K562 (cell line): ENCODE measurements around the gene FCHO2. TPM values are rescaled to one million over a fixed set of nuclear protein-coding genes. Genes with fewer than 3 reads are reported as not detected.

Experiments used
- CBX3 ChIP-seq, 2 experiments: IDR thresholded peaks; 1 replicate in 1 of 2; 2 replicates in 1 of 2; pipeline ENCODE4 v1.6.1; 2012; ENCODE audit warnings: inconsistent platforms in 2 of 2, low read length in 2 of 2, borderline replicate concordance in 1 of 2, control low read depth in 1 of 2
- CREB3 ChIP-seq: fragments of 450-650 bp; conservative IDR thresholded peaks from 2 replicates; pipeline ENCODE4 v1.6.1; 2016; ENCODE audit warnings: missing genetic modification characterization, low read depth, mild to moderate bottlenecking, missing compliant biosample characterization, moderate library complexity
- ERF ChIP-seq: fragments of 450-650 bp; formaldehyde crosslinking; IDR thresholded peaks from 2 replicates; pipeline ENCODE4 v1.4.0; 2020; ENCODE audit warnings: mild to moderate bottlenecking, mixed read lengths
- GABPB2 ChIP-seq: fragments of 250-450 bp; sonication (Bioruptor Pico); conservative IDR thresholded peaks from 2 replicates; pipeline ENCODE4 v1.5.1; 2021; ENCODE audit warnings: mild to moderate bottlenecking
- POLR2H ChIP-seq: IDR thresholded peaks from 2 replicates; pipeline ENCODE4 v1.6.1; 2016; ENCODE audit warnings: missing genetic modification characterization, low read depth, mild to moderate bottlenecking, control low read depth, missing compliant biosample characterization, moderate library complexity
- RBM15 ChIP-seq: fragments of 200-400 bp; formaldehyde crosslinking; IDR thresholded peaks from 2 replicates; pipeline ENCODE4 v1.6.1; 2018; ENCODE audit warnings: mild to moderate bottlenecking, low read length, moderate library complexity; ENCODE audit not compliant: insufficient read depth
- RFX1 ChIP-seq: fragments of 450-650 bp; IDR thresholded peaks from 2 replicates; pipeline ENCODE4 v1.6.1; 2016; ENCODE audit warnings: mild to moderate bottlenecking, moderate library complexity
- SIX5 ChIP-seq, 2 experiments: IDR thresholded peaks; 2 replicates each; pipeline ENCODE4 v1.6.1; 2011; ENCODE audit warnings: low read length in 2 of 2, borderline replicate concordance in 1 of 2, low read depth in 1 of 2, mild to moderate bottlenecking in 1 of 2, moderate library complexity in 1 of 2; ENCODE audit not compliant: insufficient read depth in 1 of 2
- SNRNP70 ChIP-seq: fragments of 200-400 bp; formaldehyde crosslinking; optimal IDR thresholded peaks from 2 replicates; pipeline ENCODE3; 2017; ENCODE audit warnings: low read depth, low read length
- THRA ChIP-seq: fragments of 450-650 bp; IDR thresholded peaks from 2 replicates; pipeline ENCODE4 v1.6.1; 2017; ENCODE audit warnings: mild to moderate bottlenecking, moderate library complexity
- ZNF398 ChIP-seq: fragments of 250-450 bp; sonication (Bioruptor Pico); IDR thresholded peaks from 2 replicates; pipeline ENCODE4 v1.8.0; 2021; ENCODE audit warnings: moderate library complexity, mild to moderate bottlenecking, inconsistent platforms
- ZNF551 ChIP-seq: fragments of 250-450 bp; sonication (Bioruptor Pico); IDR thresholded peaks from 2 replicates; pipeline ENCODE4 v1.5.0; 2021; ENCODE audit warnings: mild to moderate bottlenecking, moderate library complexity
- ZNF57 ChIP-seq: fragments of 450-650 bp; formaldehyde crosslinking; IDR thresholded peaks from 2 replicates; pipeline ENCODE4 v1.4.0; 2020; ENCODE audit warnings: mild to moderate bottlenecking, moderate library complexity
- ZNF639 ChIP-seq, 2 experiments: fragments of 200-800 bp in 1 of 2; sonication (Bioruptor generic) in 1 of 2; sonication (generic) in 1 of 2; formaldehyde crosslinking in 1 of 2; IDR thresholded peaks in 1 of 2; conservative IDR thresholded peaks in 1 of 2; 2 replicates each; pipeline versions ENCODE4 v1.5.0 to v1.6.1; 2016 to 2020; ENCODE audit warnings: missing compliant biosample characterization in 1 of 2, missing genetic modification characterization in 1 of 2, missing genetic modification reagents in 1 of 2
- ZNF655 ChIP-seq: fragments of 250-450 bp; sonication (Bioruptor Pico); IDR thresholded peaks from 2 replicates; pipeline ENCODE4 v1.5.0; 2021
- ZNF696 ChIP-seq: fragments of 250-450 bp; sonication (Bioruptor Pico); conservative IDR thresholded peaks from 2 replicates; pipeline ENCODE4 v1.4.0; 2020; ENCODE audit warnings: mild to moderate bottlenecking, moderate library complexity
- polyA plus RNA-seq, 8 experiments: library from polyadenylated mRNA; depleted of rRNA in 4 of 8; stranded (reverse) in 5 of 8; unstranded in 3 of 8; fragments of >200 nt; fragmentation: Nextera tagmentation in 2 of 8; fragmentation: Illumina TruSeq in 1 of 8; extraction: Ambion mirVana in 2 of 8; extraction: Trizol in 1 of 8; gene quantifications; 2 replicates each; pipeline versions ENCODE4 v1.2.1 to v1.2.3, GENCODE V29; 2011 to 2014; ENCODE audit warnings: inconsistent platforms in 1 of 8, missing spikeins in 1 of 8
- total RNA-seq, 7 experiments: library from RNA; depleted of rRNA in 6 of 7; stranded (reverse); fragments of >200 nt in 6 of 7; fragmentation: Illumina TruSeq in 2 of 7; extraction: Trizol in 2 of 7; gene quantifications; 2 replicates each; pipeline versions ENCODE4 v1.2.1 to v1.2.3, GENCODE V29; 2011 to 2021; ENCODE audit warnings: low replicate concordance in 1 of 7

FCHO2 gene
- total and polyA plus RNA-seq, 9 of the 15 experiments (the other 6 are each of a cell fraction or from before 2014, with no cell fraction given), result 4.4 to 13.4 (median 8.3) TPM

- no peak for TF ChIP-seq ZNF398 (CRISPR knock-in tag)
- no peak for TF ChIP-seq RFX1
- TF ChIP-seq ZNF639 (CRISPR knock-in tag; conservative IDR thresholded peaks at IDR 0.05 in 1 of 2, IDR thresholded peaks at IDR 0.05 in 1 of 2), result peak in 1 of 2 experiments; percentile 93; a peak in 2 of 4 replicates
- TF ChIP-seq RBM15, result no peak
- TF ChIP-seq ZNF57 (CRISPR knock-in tag), result no peak
- TF ChIP-seq CREB3, result no peak
- no peak for TF ChIP-seq THRA
- TF ChIP-seq GABPB2 (CRISPR knock-in tag), result no peak
- TF ChIP-seq ERF (CRISPR knock-in tag), result peak; percentile 39; the same call in 1 of the 2 replicates
- TF ChIP-seq SNRNP70, result no peak
- peak; percentile 73 for TF ChIP-seq POLR2H (tag)
- TF ChIP-seq ZNF696 (CRISPR knock-in tag), result no peak
- TF ChIP-seq CBX3 (IDR thresholded peaks at IDR 0.05; ENCODE audit: borderline replicate concordance in 1 of 2, low read length in 2 of 2), result no peak
- no peak for TF ChIP-seq SIX5 (IDR thresholded peaks at IDR 0.05; ENCODE audit: borderline replicate concordance in 1 of 2, insufficient read depth in 1 of 2, low read depth in 1 of 2, low read length in 2 of 2)
- no peak for TF ChIP-seq ZNF551 (CRISPR knock-in tag)
- TF ChIP-seq ZNF655, result no peak
Measured at GRCh38 chr5:72955768-72956323, at the start of gene FCHO2 (continued).
